ENCODE data around the gene MESP1.

DNA sequence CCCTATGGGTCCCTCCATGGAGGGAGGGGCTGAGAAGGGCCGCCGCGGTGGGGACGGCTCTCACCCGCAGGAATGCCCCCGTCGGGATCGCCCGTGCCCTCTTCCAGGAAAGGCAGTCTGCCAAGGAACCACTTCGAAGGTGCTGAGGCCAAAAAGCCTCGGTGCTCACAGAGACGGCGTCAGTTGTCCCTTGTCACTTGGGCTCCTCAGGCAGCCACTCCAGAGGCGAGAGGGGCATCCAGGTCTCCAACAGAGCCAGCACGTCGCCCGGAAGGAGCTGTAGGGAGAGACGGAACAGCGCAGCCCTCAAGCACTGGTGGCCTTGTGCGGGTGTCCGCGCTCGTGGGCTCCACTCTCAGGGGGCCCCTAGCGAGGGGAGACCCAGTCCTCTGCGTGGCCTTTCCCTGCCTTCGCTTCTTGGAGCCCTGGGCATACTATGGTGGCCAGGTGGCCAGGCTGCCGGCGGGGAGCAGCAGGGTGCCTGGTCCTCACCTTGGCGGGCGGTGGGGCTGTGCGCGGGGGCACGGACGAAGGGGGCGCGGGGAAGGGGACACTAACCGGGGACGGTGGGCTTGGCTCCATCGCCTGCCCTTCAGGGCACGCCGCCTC, 994 bp downstream of the MESP1 start:
- TF ChIP-seq, protein P1, sequence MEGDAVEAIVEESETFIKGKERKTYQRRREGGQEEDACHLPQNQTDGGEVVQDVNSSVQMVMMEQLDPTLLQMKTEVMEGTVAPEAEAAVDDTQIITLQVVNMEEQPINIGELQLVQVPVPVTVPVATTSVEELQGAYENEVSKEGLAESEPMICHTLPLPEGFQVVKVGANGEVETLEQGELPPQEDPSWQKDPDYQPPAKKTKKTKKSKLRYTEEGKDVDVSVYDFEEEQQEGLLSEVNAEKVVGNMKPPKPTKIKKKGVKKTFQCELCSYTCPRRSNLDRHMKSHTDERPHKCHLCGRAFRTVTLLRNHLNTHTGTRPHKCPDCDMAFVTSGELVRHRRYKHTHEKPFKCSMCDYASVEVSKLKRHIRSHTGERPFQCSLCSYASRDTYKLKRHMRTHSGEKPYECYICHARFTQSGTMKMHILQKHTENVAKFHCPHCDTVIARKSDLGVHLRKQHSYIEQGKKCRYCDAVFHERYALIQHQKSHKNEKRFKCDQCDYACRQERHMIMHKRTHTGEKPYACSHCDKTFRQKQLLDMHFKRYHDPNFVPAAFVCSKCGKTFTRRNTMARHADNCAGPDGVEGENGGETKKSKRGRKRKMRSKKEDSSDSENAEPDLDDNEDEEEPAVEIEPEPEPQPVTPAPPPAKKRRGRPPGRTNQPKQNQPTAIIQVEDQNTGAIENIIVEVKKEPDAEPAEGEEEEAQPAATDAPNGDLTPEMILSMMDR (IDR thresholded peaks at IDR 0.05): no peak
- no peak for TF ChIP-seq POLR2AphosphoS5 (IDR thresholded peaks at IDR 0.05; ENCODE audit: insufficient read depth in 1 of 2, low read depth in 1 of 2)
